ENCODE measurements around the gene TRAF5.

The TRAF5 gene

GRCh38 chr1:211287218-211287617 is 39.4 kb upstream of the TRAF5 start:
- Histone ChIP-seq H3K4me1 (ENCODE audit: insufficient read depth, low read length) (no peaks in the 10 kb centered on the region), H3K27ac (ENCODE audit: low read length) (no peak overlapping the region), H3K4me3 (ENCODE audit: low read depth in 1 of 2, low read length in 2 of 2) (no peak overlapping the region), H3K27me3 (ENCODE audit: insufficient read depth, low read length, poor library complexity) (no peaks in the 10 kb centered on the region), H3K9me3 (ENCODE audit: insufficient read depth, low read length, severe bottlenecking) (no peaks in the 10 kb centered on the region), H3K36me3 (ENCODE audit: insufficient read depth, low read length) (peaks cover 71% of the 10 kb centered on the region), H4K20me1 (ENCODE audit: insufficient read depth, low read length) (no peaks in the 10 kb centered on the region), H3K9ac (ENCODE audit: low read depth, low read length) (no peak overlapping the region), H3K4me2 (ENCODE audit: insufficient read depth, low read length) (no peak overlapping the region), H3K79me2 (ENCODE audit: insufficient read depth, low read length) (no peaks in the 10 kb centered on the region), H2AFZ (ENCODE audit: low read depth, low read length) (no peak overlapping the region)
- TF ChIP-seq CTCF (IDR thresholded peaks at IDR 0.05; ENCODE audit: borderline replicate concordance, extremely low read depth, low read length, poor library complexity, severe bottlenecking) (no peak), EZH2 (IDR thresholded peaks at IDR 0.05; ENCODE audit: borderline replicate concordance, low read depth, low read length, severe bottlenecking) (no peak)
- ATAC-seq (ENCODE audit: insufficient read depth, low read depth) (no peak), DNase-seq (no peak)

DNA sequence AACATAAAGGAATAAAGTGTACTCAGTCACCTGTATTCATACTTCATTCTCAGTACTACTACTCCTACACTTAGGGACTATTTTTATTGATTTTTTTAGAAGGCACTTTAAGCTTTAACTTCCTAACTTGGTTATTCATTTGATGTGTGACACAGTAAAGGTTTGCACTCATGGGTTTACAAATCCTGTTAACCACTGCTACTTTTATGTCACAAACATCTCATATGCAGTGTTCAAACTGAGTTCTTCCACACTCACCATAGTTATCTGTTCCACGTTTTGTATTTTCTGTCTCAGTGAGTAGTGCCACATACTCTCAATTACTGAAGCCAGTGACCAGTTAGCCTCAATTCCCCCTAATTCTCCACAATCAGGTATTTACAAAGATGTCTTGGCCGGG is 34.2 kb upstream of the TRAF5 start:
- H3K9me3 ChIP-seq (ENCODE audit: insufficient read depth, low read length, severe bottlenecking), result no peaks in the 10 kb centered on the region
- no peaks in the 10 kb centered on the region for H3K79me2 ChIP-seq (ENCODE audit: insufficient read depth, low read length)
- ATAC-seq (ENCODE audit: insufficient read depth, low read depth) (no peak), DNase-seq (no peak)
- peaks cover 82% of the 10 kb centered on the region for H3K36me3 ChIP-seq (ENCODE audit: insufficient read depth, low read length)
- no peaks in the 10 kb centered on the region for H3K27me3 ChIP-seq (ENCODE audit: insufficient read depth, low read length, poor library complexity)
- H3K9ac ChIP-seq (ENCODE audit: low read depth, low read length), result no peak overlapping the region
- no peak overlapping the region for H3K27ac ChIP-seq (ENCODE audit: low read length)
- H3K4me1 ChIP-seq (ENCODE audit: insufficient read depth, low read length), result no peaks in the 10 kb centered on the region
- H3K4me2 ChIP-seq (ENCODE audit: insufficient read depth, low read length), result no peak overlapping the region
- no peak overlapping the region for H3K4me3 ChIP-seq (ENCODE audit: low read depth in 1 of 2, low read length in 2 of 2)
- no peak overlapping the region for H2AFZ ChIP-seq (ENCODE audit: low read depth, low read length)
- no peaks in the 10 kb centered on the region for H4K20me1 ChIP-seq (ENCODE audit: insufficient read depth, low read length)
- TF ChIP-seq EZH2 (IDR thresholded peaks at IDR 0.05; ENCODE audit: borderline replicate concordance, low read depth, low read length, severe bottlenecking) (no peak), CTCF (IDR thresholded peaks at IDR 0.05; ENCODE audit: borderline replicate concordance, extremely low read depth, low read length, poor library complexity, severe bottlenecking) (no peak)

DNA sequence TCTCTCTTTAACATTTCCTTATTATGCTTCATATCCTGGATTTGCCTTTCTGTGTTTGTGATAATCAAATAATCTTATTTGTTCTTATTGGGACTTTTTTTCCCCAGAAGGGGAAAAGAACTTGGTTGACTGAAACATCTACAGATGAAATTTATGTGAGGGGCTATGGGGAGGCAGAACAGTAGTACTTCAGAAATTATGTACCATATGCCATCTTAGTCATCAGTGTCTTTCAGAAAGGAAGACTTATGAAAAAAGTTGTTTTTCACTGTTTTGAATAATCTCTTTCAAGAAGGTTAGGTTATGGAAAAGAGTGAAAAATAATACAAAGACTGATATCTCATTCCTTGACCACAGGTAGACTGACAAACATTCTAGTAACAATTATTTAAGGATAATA is 30.2 kb upstream of the TRAF5 start:
- Histone ChIP-seq H3K4me2 (ENCODE audit: insufficient read depth, low read length) (no peak overlapping the region), H3K9ac (ENCODE audit: low read depth, low read length) (no peak overlapping the region), H4K20me1 (ENCODE audit: insufficient read depth, low read length) (no peaks in the 10 kb centered on the region), H2AFZ (ENCODE audit: low read depth, low read length) (no peak overlapping the region), H3K4me3 (ENCODE audit: low read depth in 1 of 2, low read length in 2 of 2) (no peak overlapping the region), H3K27ac (ENCODE audit: low read length) (no peak overlapping the region), H3K27me3 (ENCODE audit: insufficient read depth, low read length, poor library complexity) (no peaks in the 10 kb centered on the region), H3K36me3 (ENCODE audit: insufficient read depth, low read length) (peaks cover 83% of the 10 kb centered on the region), H3K79me2 (ENCODE audit: insufficient read depth, low read length) (no peaks in the 10 kb centered on the region), H3K9me3 (ENCODE audit: insufficient read depth, low read length, severe bottlenecking) (no peaks in the 10 kb centered on the region), H3K4me1 (ENCODE audit: insufficient read depth, low read length) (no peaks in the 10 kb centered on the region)
- no peak for TF ChIP-seq CTCF (IDR thresholded peaks at IDR 0.05; ENCODE audit: borderline replicate concordance, extremely low read depth, low read length, poor library complexity, severe bottlenecking)
- TF ChIP-seq EZH2 (IDR thresholded peaks at IDR 0.05; ENCODE audit: borderline replicate concordance, low read depth, low read length, severe bottlenecking), result no peak
- no peak for ATAC-seq (ENCODE audit: insufficient read depth, low read depth)
- DNase-seq, result no peak

DNA sequence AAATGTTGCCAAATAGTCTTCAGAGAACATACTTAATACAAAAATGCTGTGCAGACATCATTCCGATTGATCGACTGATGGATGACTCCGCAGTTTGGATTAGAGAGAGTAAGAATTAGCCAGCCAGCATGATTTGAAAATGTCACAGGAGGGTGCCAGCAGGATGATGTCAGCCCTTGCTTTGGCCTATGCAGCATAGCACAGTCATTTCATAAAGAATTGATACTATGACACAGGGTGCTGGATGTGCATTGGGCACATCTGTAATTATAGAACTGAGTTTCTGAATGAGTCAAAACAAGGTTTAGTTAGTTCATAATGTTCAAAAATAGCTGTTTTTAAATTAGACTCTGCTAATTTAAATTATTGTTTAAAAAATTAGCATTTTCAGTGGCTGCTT is 21.6 kb upstream of the TRAF5 start:
- no peak overlapping the region for H3K4me2 ChIP-seq (ENCODE audit: insufficient read depth, low read length)
- ATAC-seq (ENCODE audit: insufficient read depth, low read depth) (no peak), DNase-seq (no peak)
- no peaks in the 10 kb centered on the region for H3K4me1 ChIP-seq (ENCODE audit: insufficient read depth, low read length)
- H3K9ac ChIP-seq (ENCODE audit: low read depth, low read length), result no peak overlapping the region
- no peaks in the 10 kb centered on the region for H3K79me2 ChIP-seq (ENCODE audit: insufficient read depth, low read length)
- TF ChIP-seq EZH2 (IDR thresholded peaks at IDR 0.05; ENCODE audit: borderline replicate concordance, low read depth, low read length, severe bottlenecking), result no peak
- no peak for TF ChIP-seq CTCF (IDR thresholded peaks at IDR 0.05; ENCODE audit: borderline replicate concordance, extremely low read depth, low read length, poor library complexity, severe bottlenecking)
- H3K4me3 ChIP-seq (ENCODE audit: low read depth in 1 of 2, low read length in 2 of 2), result no peak overlapping the region
- H2AFZ ChIP-seq (ENCODE audit: low read depth, low read length), result no peak overlapping the region
- no peak overlapping the region for H3K27ac ChIP-seq (ENCODE audit: low read length)
- H3K36me3 ChIP-seq (ENCODE audit: insufficient read depth, low read length), result peaks cover 46% of the 10 kb centered on the region
- no peaks in the 10 kb centered on the region for H4K20me1 ChIP-seq (ENCODE audit: insufficient read depth, low read length)
- no peaks in the 10 kb centered on the region for H3K9me3 ChIP-seq (ENCODE audit: insufficient read depth, low read length, severe bottlenecking)
- H3K27me3 ChIP-seq (ENCODE audit: insufficient read depth, low read length, poor library complexity), result no peaks in the 10 kb centered on the region
